Measurements from ENCODE around the gene COA5. TPM values are rescaled to one million over a fixed set of nuclear protein-coding genes. Genes with fewer than 3 reads are reported as not detected.
A peak's percentile ranks its signal among the peaks of the same experiment; 100 is the strongest.

Gene COA5
- total and polyA plus RNA-seq, 3 donors from 2014 or later: 40.5 to 65.9 (median 47.7) TPM

GRCh38 chr2:98649992-98650375 is 41.7 kb upstream of the COA5 start:
- no peak overlapping the region for H3K4me3 ChIP-seq
- no peaks in the 10 kb centered on the region for H3K9me3 ChIP-seq
- WGBS, 2 donors: 79 to 90% methylated on average over 1 of the region's 1 CpG
- no peaks in the 10 kb centered on the region for H3K27me3 ChIP-seq
- H3K27ac ChIP-seq: no peak overlapping the region
- TF ChIP-seq POLR2A (IDR thresholded peaks at IDR 0.05) (no peak), CTCF (IDR thresholded peaks at IDR 0.05) (no peak)
- intact Hi-C loops (cut with DNase I; ENCODE audit: low total_unique reads): loop anchor here (10.0 kb wide), 1 partner anchor 185 kb away; no protein-coding TSS in a partner anchor
- H3K4me1 ChIP-seq: no peaks in the 10 kb centered on the region
- H3K36me3 ChIP-seq (ENCODE audit: low read depth, missing control alignments): no peaks in the 10 kb centered on the region
- no peak for DNase-seq

GRCh38 chr2:98649135-98649991 is 41.1 kb upstream of the COA5 start:
- intact Hi-C loops (cut with DNase I; ENCODE audit: low total_unique reads): loop anchor here (10.0 kb wide), 1 partner anchor 185 kb away; no protein-coding TSS in a partner anchor
- Histone ChIP-seq H3K27ac (no peak overlapping the region), H3K4me3 (no peak overlapping the region), H3K4me1 (no peaks in the 10 kb centered on the region), H3K36me3 (ENCODE audit: low read depth, missing control alignments) (no peaks in the 10 kb centered on the region), H3K27me3 (no peaks in the 10 kb centered on the region), H3K9me3 (no peaks in the 10 kb centered on the region)
- DNase-seq: peak; percentile 93
- WGBS, 2 donors: 48 to 55% methylated on average over 4 of the region's 4 CpGs
- no peak for TF ChIP-seq POLR2A (IDR thresholded peaks at IDR 0.05)
- peak; percentile 94 to 97 (median 96) for TF ChIP-seq CTCF (IDR thresholded peaks at IDR 0.05)

GRCh38 chr2:98648451-98648850 is 40.1 kb upstream of the COA5 start:
- H3K9me3 ChIP-seq: no peaks in the 10 kb centered on the region
- no peaks in the 10 kb centered on the region for H3K27me3 ChIP-seq
- 74 to 84% methylated on average over 4 of the region's 4 CpGs for WGBS, 2 donors
- H3K4me3 ChIP-seq: no peak overlapping the region
- intact Hi-C loops (cut with DNase I; ENCODE audit: low total_unique reads): loop anchor here (10.0 kb wide), 1 partner anchor 186 kb away; no protein-coding TSS in a partner anchor
- no peaks in the 10 kb centered on the region for H3K4me1 ChIP-seq
- H3K36me3 ChIP-seq (ENCODE audit: low read depth, missing control alignments): no peaks in the 10 kb centered on the region
- TF ChIP-seq CTCF (IDR thresholded peaks at IDR 0.05): no peak
- TF ChIP-seq POLR2A (IDR thresholded peaks at IDR 0.05): no peak
- no peak for DNase-seq
- no peak overlapping the region for H3K27ac ChIP-seq

- WGBS, 2 donors: 73 to 92% methylated on average over 5 of the region's 5 CpGs
- no peaks in the 10 kb centered on the region for H3K9me3 ChIP-seq
- DNase-seq: no peak
- TF ChIP-seq CTCF (IDR thresholded peaks at IDR 0.05) (no peak), POLR2A (IDR thresholded peaks at IDR 0.05) (no peak)
- no peak overlapping the region for H3K4me3 ChIP-seq
- intact Hi-C loops (cut with DNase I; ENCODE audit: low total_unique reads): loop anchor here (10.0 kb wide), 1 partner anchor 187 kb away; no protein-coding TSS in a partner anchor
- no peaks in the 10 kb centered on the region for H3K36me3 ChIP-seq (ENCODE audit: low read depth, missing control alignments)
- no peaks in the 10 kb centered on the region for H3K4me1 ChIP-seq
- no peaks in the 10 kb centered on the region for H3K27me3 ChIP-seq
- H3K27ac ChIP-seq: no peak overlapping the region
Observed at GRCh38 chr2:98647636-98648035, 39.3 kb upstream of the COA5 start.
